OCI-LY1 (cell line): ENCODE results near the gene DCUN1D2.

Source experiments
- EZH2 ChIP-seq: fragments of 200-600 bp; sonication (generic), shearing (Covaris generic); IDR thresholded peaks from 2 replicates; pipeline ENCODE4 v1.8.0; 2017; ENCODE audit warnings: borderline replicate concordance, mixed run types, mild to moderate bottlenecking, antibody characterized with exemption, low read length, moderate library complexity, mixed read lengths
- TF ChIP-seq, protein P1 (sequence below): fragments of 200-600 bp; sonication (generic), shearing (Covaris generic); IDR thresholded peaks from 2 replicates; pipeline ENCODE4 v1.5.1; 2017; ENCODE audit warnings: mild to moderate bottlenecking, antibody characterized with exemption, low read length, moderate library complexity, mixed read lengths

DNA sequence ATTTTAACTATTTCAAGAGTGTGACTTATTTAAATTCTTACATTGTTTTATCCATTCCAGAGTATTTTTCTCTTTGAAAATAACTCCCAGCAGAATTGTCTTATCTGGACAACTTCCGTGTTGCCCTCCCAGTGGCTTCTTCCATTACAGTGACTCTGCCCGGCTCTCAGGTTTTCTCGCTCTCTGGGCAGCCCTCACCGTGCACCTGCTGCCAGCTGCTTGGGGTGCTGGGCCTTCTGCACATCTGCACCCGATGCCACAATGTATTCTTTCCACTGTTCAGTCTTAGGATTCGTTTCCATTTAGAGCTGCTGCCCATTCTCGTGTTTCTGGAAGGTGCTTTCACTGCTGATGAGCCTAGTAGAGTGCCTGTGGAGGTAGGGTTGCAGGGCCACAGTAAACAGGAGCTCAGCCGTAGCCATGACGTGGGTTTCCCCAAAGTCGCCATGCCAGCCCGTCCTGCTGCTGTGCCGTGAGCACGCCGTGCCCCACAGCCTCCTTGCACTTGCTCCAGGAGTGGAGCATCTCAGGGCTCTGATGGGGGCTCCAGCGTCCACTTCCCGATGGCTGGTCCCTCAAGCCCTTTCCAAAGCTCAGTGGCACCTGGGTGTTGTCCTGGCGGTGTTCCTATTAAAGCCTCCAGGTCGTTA lies 46.1 kb upstream of the DCUN1D2 start:
- TF ChIP-seq, protein P1, sequence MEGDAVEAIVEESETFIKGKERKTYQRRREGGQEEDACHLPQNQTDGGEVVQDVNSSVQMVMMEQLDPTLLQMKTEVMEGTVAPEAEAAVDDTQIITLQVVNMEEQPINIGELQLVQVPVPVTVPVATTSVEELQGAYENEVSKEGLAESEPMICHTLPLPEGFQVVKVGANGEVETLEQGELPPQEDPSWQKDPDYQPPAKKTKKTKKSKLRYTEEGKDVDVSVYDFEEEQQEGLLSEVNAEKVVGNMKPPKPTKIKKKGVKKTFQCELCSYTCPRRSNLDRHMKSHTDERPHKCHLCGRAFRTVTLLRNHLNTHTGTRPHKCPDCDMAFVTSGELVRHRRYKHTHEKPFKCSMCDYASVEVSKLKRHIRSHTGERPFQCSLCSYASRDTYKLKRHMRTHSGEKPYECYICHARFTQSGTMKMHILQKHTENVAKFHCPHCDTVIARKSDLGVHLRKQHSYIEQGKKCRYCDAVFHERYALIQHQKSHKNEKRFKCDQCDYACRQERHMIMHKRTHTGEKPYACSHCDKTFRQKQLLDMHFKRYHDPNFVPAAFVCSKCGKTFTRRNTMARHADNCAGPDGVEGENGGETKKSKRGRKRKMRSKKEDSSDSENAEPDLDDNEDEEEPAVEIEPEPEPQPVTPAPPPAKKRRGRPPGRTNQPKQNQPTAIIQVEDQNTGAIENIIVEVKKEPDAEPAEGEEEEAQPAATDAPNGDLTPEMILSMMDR, result no peak
- TF ChIP-seq EZH2, result no peak
